Fibroblast of villous mesenchyme (primary cell): ENCODE measurements around the gene SIK3. TPM values are rescaled to one million over a fixed set of nuclear protein-coding genes. Genes with fewer than 3 reads are reported as not detected.
A peak's percentile ranks its signal among the peaks of the same experiment; 100 is the strongest.

Experiments used
- DNase-seq: peaks from one replicate; pipeline ENCODE4 v3.0.0-alpha.2; 2010; ENCODE audit warnings: low read depth
- H3K4me3 ChIP-seq: 2 replicates; pipeline ENCODE4 v1.5.1; 2011; ENCODE audit warnings: low read depth, mild to moderate bottlenecking, low read length
- total RNA-seq: library from RNA; depleted of rRNA; stranded (reverse); fragments of >200 nt; gene quantifications from 2 replicates; pipeline ENCODE4 v1.2.3, GENCODE V29; 2012
- TF ChIP-seq, protein P1 (sequence below): IDR thresholded peaks from 2 replicates; pipeline ENCODE4 v1.5.1; 2012; ENCODE audit warnings: low read depth, mild to moderate bottlenecking, low read length; ENCODE audit not compliant: insufficient read depth

Gene SIK3
- total RNA-seq, 1 donor = 14.2 TPM

DNA sequence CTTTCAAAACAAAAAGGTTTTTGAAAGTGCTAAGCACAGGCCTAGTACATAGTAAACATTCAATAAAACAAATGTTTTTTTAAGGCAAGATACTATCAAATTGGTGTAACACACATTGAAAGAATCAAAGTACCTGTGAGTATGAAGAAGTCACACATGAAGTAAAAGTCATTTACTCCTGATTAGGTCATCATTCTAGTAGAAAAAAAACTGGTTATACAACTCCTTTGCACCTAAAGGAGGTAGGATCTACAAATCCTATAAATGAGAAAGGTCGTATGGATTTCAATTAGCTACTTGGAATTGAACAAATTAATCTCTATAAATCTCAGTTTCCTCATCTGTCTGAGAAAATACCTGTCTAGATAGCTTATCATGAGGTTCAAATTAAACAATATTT lies 80.8 kb downstream of the SIK3 start:
- TF ChIP-seq, protein P1, sequence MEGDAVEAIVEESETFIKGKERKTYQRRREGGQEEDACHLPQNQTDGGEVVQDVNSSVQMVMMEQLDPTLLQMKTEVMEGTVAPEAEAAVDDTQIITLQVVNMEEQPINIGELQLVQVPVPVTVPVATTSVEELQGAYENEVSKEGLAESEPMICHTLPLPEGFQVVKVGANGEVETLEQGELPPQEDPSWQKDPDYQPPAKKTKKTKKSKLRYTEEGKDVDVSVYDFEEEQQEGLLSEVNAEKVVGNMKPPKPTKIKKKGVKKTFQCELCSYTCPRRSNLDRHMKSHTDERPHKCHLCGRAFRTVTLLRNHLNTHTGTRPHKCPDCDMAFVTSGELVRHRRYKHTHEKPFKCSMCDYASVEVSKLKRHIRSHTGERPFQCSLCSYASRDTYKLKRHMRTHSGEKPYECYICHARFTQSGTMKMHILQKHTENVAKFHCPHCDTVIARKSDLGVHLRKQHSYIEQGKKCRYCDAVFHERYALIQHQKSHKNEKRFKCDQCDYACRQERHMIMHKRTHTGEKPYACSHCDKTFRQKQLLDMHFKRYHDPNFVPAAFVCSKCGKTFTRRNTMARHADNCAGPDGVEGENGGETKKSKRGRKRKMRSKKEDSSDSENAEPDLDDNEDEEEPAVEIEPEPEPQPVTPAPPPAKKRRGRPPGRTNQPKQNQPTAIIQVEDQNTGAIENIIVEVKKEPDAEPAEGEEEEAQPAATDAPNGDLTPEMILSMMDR = no peak
- DNase-seq = no peak
- no peak overlapping the region for H3K4me3 ChIP-seq

GRCh38 chr11:117016747-117017146 lies 81.5 kb downstream of the SIK3 start:
- H3K4me3 ChIP-seq = no peak overlapping the region
- TF ChIP-seq, protein P1 = no peak
- no peak for DNase-seq

DNA sequence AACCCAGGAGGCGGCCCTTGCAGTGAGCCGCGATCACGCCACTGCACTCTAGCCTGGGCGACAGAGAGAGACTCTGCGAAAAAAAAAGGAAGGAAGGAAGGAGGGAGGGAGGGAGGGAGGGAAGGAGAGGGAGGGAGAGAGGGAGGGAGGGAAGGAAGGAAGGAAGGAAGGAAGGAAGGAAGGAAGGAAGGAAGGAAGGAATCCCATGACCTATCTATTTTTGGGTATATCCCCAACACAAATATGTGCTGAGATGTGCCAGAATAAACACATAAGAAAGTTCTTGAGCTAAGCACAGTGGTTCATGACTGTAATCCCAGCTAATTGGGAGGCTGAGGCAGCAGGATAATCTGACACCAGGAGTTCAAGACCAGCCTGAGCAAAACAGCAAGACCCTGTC lies 82.0 kb downstream of the SIK3 start:
- no peak overlapping the region for H3K4me3 ChIP-seq
- TF ChIP-seq, protein P1 = no peak
- DNase-seq = no peak

DNA sequence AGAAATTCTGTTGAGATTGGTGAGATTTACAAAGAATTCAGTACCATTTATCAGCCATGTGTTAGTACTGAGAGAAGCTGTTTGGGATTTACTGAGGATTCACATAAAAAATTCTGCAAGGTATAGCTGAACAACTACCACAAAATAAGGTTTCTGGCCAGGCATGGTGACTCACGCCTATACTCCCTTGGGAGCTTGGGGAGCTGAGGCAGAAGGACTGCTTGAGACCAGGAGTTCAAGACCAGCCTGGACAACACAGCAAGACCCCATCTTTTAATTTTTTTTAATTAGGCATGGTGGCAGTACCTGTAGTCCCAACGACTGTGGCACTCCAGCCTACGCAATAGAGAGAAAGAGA lies 86.7 kb downstream of the SIK3 start:
- H3K4me3 ChIP-seq = no peak overlapping the region
- DNase-seq = no peak
- TF ChIP-seq, protein P1 = no peak

DNA sequence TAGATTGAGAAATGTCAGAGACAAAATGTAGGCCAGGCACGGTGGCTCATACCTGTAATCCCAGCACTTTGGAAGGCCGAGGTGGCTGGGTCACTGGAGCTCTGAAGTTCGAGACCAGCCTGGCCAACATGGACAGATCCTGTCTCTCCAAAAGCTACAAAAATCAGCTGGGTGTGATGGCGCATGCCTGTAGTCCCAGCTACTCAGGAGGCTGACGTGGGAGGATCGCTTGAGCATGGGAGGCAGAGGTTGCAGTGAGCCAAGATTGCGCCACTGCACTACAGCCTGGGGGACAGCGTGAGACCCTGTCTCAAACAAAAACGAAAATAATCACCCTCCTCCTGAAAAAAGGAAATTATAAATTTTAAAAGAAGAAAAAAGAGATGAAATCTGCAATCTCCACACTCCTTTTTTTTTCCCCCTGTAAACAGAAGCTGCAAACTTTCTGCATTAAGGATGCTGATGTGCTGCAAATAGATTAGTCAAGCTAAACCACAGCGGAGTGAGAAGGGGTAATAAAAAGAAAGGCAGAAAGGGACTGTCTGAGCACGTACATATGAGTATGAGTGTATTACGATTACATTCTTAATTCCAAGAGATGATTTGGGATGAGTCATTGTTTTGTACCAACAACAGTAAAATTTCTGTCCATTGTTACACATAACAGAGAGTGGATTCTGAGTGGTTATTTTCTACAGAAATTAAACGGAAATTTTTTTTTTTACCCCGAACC lies 87.3 kb downstream of the SIK3 start:
- TF ChIP-seq, protein P1 = no peak
- peak; percentile 91 for DNase-seq
- H3K4me3 ChIP-seq = no peak overlapping the region

DNA sequence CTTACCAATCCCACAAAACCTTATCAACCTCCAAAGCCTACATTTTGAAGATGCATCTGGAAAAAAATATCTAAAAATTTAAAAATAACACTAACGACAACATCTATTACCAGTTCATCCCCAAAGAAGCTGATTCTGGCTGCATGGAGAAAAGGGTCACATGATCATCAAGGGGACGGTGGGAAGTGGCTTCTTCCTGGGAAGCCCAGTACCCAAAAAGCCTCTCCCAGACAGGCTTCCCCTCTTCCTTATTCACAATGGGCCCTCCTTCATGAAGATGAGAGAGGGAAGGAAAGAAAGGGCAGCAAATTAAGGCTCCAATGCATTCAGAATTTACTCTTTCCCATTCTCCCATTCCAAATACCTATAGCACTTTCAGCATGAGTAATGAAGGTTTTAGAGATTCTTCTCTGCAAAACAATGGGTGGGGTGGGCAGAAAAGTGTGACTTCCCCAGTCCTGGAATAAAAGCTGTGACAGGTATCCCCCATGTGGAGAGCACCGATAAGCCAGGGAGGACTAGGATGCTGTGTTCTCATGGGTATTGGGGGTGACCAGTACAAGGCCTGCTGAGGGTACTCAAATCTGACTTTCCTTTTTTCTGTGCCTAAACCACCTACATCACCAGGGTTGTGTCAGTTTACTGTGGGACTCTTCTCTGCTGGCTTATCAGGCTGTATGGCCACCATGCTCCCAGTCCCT lies 88.2 kb downstream of the SIK3 start:
- no peak overlapping the region for H3K4me3 ChIP-seq
- TF ChIP-seq, protein P1 = no peak
- DNase-seq = no peak
